ES-I3 (cell line): ENCODE data around the gene CAMLG.

Experiments
- H3K36me3 ChIP-seq: 2 replicates; pipeline ENCODE4 v1.6.1; 2013; ENCODE audit warnings: mild to moderate bottlenecking, low read length, control low read depth, moderate library complexity; ENCODE audit not compliant: insufficient read depth
- H3K4me1 ChIP-seq: 2 replicates; pipeline ENCODE4 v1.6.1; 2013; ENCODE audit warnings: mild to moderate bottlenecking, control low read depth, low read length; ENCODE audit not compliant: insufficient read depth
- H3K9ac ChIP-seq: 2 replicates; pipeline ENCODE4 v1.6.1; 2013; ENCODE audit warnings: low read depth, mild to moderate bottlenecking, low read length, moderate library complexity
- H3K9me3 ChIP-seq: 2 replicates; pipeline ENCODE4 v1.6.1; 2013; ENCODE audit warnings: mild to moderate bottlenecking, low read length, moderate library complexity; ENCODE audit not compliant: control insufficient read depth, insufficient read depth

Gene CAMLG

DNA sequence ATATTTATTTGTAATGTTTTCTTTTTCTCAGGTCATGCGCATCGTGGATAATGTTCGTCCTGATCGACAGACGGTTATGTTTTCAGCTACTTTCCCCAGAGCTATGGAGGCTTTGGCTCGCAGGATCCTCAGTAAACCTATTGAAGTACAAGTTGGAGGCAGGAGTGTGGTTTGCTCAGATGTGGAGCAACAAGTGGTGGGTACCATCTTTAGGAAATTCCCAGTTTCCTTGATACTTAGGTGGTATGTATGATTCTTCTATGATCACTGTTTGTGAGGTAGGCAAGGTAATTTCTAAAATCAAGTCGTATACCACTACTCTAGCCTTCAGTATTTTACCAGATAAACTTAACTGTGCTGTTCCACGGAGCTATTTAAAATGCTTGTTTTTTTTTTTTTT, 56.5 kb downstream of the CAMLG start:
- no peaks in the 10 kb centered on the region for H3K9me3 ChIP-seq
- no peaks in the 10 kb centered on the region for H3K4me1 ChIP-seq
- peaks cover 20% of the 10 kb centered on the region for H3K36me3 ChIP-seq
- no peak overlapping the region for H3K9ac ChIP-seq

- no peaks in the 10 kb centered on the region for H3K9me3 ChIP-seq
- no peak overlapping the region for H3K9ac ChIP-seq
- peaks cover 22% of the 10 kb centered on the region for H3K36me3 ChIP-seq
- H3K4me1 ChIP-seq = no peaks in the 10 kb centered on the region
Observed at GRCh38 chr5:134798468-134798867, 60.1 kb downstream of the CAMLG start.
